ENCODE measurements around the gene TMEM233.

Gene TMEM233

DNA sequence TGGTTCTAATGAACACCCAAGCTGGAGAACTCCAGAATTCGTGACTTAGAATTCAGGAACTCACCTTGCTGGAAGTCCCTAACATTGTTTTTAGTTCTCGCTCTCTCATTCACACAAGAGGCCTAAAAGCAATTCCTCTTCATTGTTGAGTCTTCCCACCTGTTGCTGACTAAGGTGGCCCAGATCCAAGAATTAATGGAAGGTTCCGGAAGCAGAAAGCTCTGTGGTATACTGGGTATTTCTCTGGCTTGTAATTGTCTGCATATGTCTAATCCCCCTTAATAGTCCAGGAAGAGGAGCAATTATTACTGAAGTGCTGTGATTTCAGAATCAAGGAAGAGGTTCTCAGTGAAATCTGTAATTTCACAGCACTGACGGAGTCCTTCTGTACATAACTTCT, 31.4 kb downstream of the TMEM233 start:
- Histone ChIP-seq H3K79me2 (ENCODE audit: control insufficient read depth, insufficient read depth, low read length, poor library complexity) (no peaks in the 10 kb centered on the region), H3K14ac (ENCODE audit: low read length) (no peak overlapping the region)

DNA sequence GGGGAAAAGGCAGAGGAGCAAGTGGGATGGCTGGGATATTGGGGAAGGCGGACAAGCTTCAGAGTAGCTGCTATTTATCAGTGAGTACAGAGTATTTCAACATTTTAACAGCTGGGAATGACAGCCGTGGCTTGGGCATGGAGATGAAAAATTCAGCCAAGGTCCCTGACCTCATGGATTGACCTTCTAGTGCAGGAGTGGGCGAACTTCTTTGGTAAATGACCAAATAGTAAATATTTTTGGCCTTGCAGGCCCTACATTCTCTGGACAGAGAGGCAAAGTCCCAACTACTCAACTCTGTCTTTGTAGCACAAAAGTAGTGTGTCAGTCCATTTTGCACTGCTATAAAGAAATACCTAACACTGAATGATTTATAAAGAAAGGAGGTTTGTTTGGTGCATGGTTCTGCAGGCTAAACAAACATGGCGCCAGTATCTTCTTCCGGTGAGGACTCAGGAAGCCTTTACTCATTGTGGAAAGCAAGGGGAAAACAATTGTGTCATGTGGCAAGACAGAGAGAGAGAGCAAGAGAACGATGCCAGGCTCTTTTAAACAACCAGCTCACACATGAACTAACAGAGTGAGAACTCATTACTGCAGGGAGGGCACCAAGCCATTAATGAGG, 33.6 kb downstream of the TMEM233 start:
- H3K4me1 ChIP-seq (ENCODE audit: control insufficient read depth in 1 of 2, insufficient read depth in 2 of 2, low read length in 2 of 2): no peaks in the 10 kb centered on the region
- DNase-seq: no peak
- no peak overlapping the region for H3K4me3 ChIP-seq (ENCODE audit: low read depth, low read length)
- H2AK5ac ChIP-seq (ENCODE audit: low read length): no peak overlapping the region
- no peak overlapping the region for H2BK12ac ChIP-seq (ENCODE audit: low read length)
- no peak overlapping the region for H3K23ac ChIP-seq (ENCODE audit: low read length)
- H3K79me2 ChIP-seq (ENCODE audit: control insufficient read depth, insufficient read depth, low read length, poor library complexity): no peaks in the 10 kb centered on the region
- no peak overlapping the region for H2BK5ac ChIP-seq (ENCODE audit: low read depth, low read length, poor library complexity)
- no CpG with 5 or more reads among the region's 6 CpGs for WGBS (ENCODE audit: extremely low coverage, insufficient coverage, insufficient read length)
- H3K9ac ChIP-seq (ENCODE audit: low read length): no peak overlapping the region
- H3K4me2 ChIP-seq (ENCODE audit: low read length): no peak overlapping the region
- H3K27ac ChIP-seq (ENCODE audit: low read depth, low read length): no peak overlapping the region
- H4K91ac ChIP-seq (ENCODE audit: low read depth, low read length): no peak overlapping the region
- no peaks in the 10 kb centered on the region for H3K27me3 ChIP-seq (ENCODE audit: insufficient read depth, low read length)
- H3K4ac ChIP-seq (ENCODE audit: low read depth, low read length): no peak overlapping the region
- H2AFZ ChIP-seq (ENCODE audit: insufficient read depth, low read length, poor library complexity): no peak overlapping the region
- H3K9me3 ChIP-seq (ENCODE audit: insufficient read depth, low read depth, low read length): no peaks in the 10 kb centered on the region
- no peak overlapping the region for H3K18ac ChIP-seq (ENCODE audit: low read length)
- H4K12ac ChIP-seq (ENCODE audit: low read depth, low read length): no peak overlapping the region
- no peak overlapping the region for H3K14ac ChIP-seq (ENCODE audit: low read length)
- H4K8ac ChIP-seq (ENCODE audit: low read depth, low read length): no peak overlapping the region
- H3K79me1 ChIP-seq (ENCODE audit: low read length): no peaks in the 10 kb centered on the region
- H2BK120ac ChIP-seq (ENCODE audit: insufficient read depth, low read length, poor library complexity): no peak overlapping the region
- H3K36me3 ChIP-seq (ENCODE audit: control insufficient read depth in 1 of 2, insufficient read depth in 2 of 2, low read length in 2 of 2): no peaks in the 10 kb centered on the region

More for the DNA sequence above, 31.4 kb downstream of the TMEM233 start:
- no peak overlapping the region for H3K27ac ChIP-seq (ENCODE audit: low read depth, low read length)
- H3K23ac ChIP-seq (ENCODE audit: low read length): no peak overlapping the region
- H3K79me1 ChIP-seq (ENCODE audit: low read length): no peaks in the 10 kb centered on the region
- H3K9me3 ChIP-seq (ENCODE audit: insufficient read depth, low read depth, low read length): no peaks in the 10 kb centered on the region
- WGBS (ENCODE audit: extremely low coverage, insufficient coverage, insufficient read length): no CpG with 5 or more reads among the region's 4 CpGs
- no peaks in the 10 kb centered on the region for H3K4me1 ChIP-seq (ENCODE audit: control insufficient read depth in 1 of 2, insufficient read depth in 2 of 2, low read length in 2 of 2)
- DNase-seq: no peak
- H3K36me3 ChIP-seq (ENCODE audit: control insufficient read depth in 1 of 2, insufficient read depth in 2 of 2, low read length in 2 of 2): no peaks in the 10 kb centered on the region
- no peaks in the 10 kb centered on the region for H3K27me3 ChIP-seq (ENCODE audit: insufficient read depth, low read length)
- no peak overlapping the region for H3K9ac ChIP-seq (ENCODE audit: low read length)
- H4K8ac ChIP-seq (ENCODE audit: low read depth, low read length): no peak overlapping the region
- no peak overlapping the region for H2AK5ac ChIP-seq (ENCODE audit: low read length)
- no peak overlapping the region for H2AFZ ChIP-seq (ENCODE audit: insufficient read depth, low read length, poor library complexity)
- H2BK5ac ChIP-seq (ENCODE audit: low read depth, low read length, poor library complexity): no peak overlapping the region
- no peak overlapping the region for H3K4me2 ChIP-seq (ENCODE audit: low read length)
- H3K4me3 ChIP-seq (ENCODE audit: low read depth, low read length): no peak overlapping the region
- no peak overlapping the region for H2BK120ac ChIP-seq (ENCODE audit: insufficient read depth, low read length, poor library complexity)
- no peak overlapping the region for H4K12ac ChIP-seq (ENCODE audit: low read depth, low read length)
- no peak overlapping the region for H3K4ac ChIP-seq (ENCODE audit: low read depth, low read length)
- no peak overlapping the region for H2BK12ac ChIP-seq (ENCODE audit: low read length)
- H3K18ac ChIP-seq (ENCODE audit: low read length): no peak overlapping the region
- H4K91ac ChIP-seq (ENCODE audit: low read depth, low read length): no peak overlapping the region

DNA sequence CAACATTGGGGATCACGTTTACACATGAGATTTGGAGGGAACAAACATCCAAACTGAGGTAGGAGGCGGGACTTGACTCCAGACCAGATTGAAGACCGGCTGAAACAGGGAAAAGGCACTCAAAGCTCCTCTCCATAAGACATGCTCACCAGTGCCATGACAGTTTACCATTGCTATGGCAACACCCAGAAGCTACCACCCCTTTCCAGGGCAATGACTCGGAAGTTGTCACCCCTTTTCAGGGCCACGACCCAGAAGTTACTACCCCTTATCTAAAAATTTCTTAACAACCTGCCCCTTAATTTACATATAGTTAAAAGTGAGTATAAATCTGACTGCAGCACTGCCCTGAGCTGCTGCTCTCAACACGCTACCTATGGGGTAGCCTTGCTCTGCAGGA, 34.1 kb downstream of the TMEM233 start:
- no peak overlapping the region for H3K9ac ChIP-seq (ENCODE audit: low read length)
- no CpG with 5 or more reads among the region's 6 CpGs for WGBS (ENCODE audit: extremely low coverage, insufficient coverage, insufficient read length)
- H3K36me3 ChIP-seq (ENCODE audit: control insufficient read depth in 1 of 2, insufficient read depth in 2 of 2, low read length in 2 of 2): no peaks in the 10 kb centered on the region
- no peak overlapping the region for H4K8ac ChIP-seq (ENCODE audit: low read depth, low read length)
- no peak overlapping the region for H2AFZ ChIP-seq (ENCODE audit: insufficient read depth, low read length, poor library complexity)
- H3K18ac ChIP-seq (ENCODE audit: low read length): no peak overlapping the region
- H2BK120ac ChIP-seq (ENCODE audit: insufficient read depth, low read length, poor library complexity): no peak overlapping the region
- H3K4me3 ChIP-seq (ENCODE audit: low read depth, low read length): no peak overlapping the region
- no peak overlapping the region for H3K27ac ChIP-seq (ENCODE audit: low read depth, low read length)
- H2BK12ac ChIP-seq (ENCODE audit: low read length): no peak overlapping the region
- H3K23ac ChIP-seq (ENCODE audit: low read length): no peak overlapping the region
- DNase-seq: no peak
- no peak overlapping the region for H2BK5ac ChIP-seq (ENCODE audit: low read depth, low read length, poor library complexity)
- H4K91ac ChIP-seq (ENCODE audit: low read depth, low read length): no peak overlapping the region
- H3K4me2 ChIP-seq (ENCODE audit: low read length): no peak overlapping the region
- no peak overlapping the region for H4K12ac ChIP-seq (ENCODE audit: low read depth, low read length)
- H3K79me1 ChIP-seq (ENCODE audit: low read length): no peaks in the 10 kb centered on the region
- H3K14ac ChIP-seq (ENCODE audit: low read length): no peak overlapping the region
- no peak overlapping the region for H3K4ac ChIP-seq (ENCODE audit: low read depth, low read length)
- no peak overlapping the region for H2AK5ac ChIP-seq (ENCODE audit: low read length)
- no peaks in the 10 kb centered on the region for H3K27me3 ChIP-seq (ENCODE audit: insufficient read depth, low read length)
- H3K79me2 ChIP-seq (ENCODE audit: control insufficient read depth, insufficient read depth, low read length, poor library complexity): no peaks in the 10 kb centered on the region
- no peaks in the 10 kb centered on the region for H3K4me1 ChIP-seq (ENCODE audit: control insufficient read depth in 1 of 2, insufficient read depth in 2 of 2, low read length in 2 of 2)
- H3K9me3 ChIP-seq (ENCODE audit: insufficient read depth, low read depth, low read length): no peaks in the 10 kb centered on the region

DNA sequence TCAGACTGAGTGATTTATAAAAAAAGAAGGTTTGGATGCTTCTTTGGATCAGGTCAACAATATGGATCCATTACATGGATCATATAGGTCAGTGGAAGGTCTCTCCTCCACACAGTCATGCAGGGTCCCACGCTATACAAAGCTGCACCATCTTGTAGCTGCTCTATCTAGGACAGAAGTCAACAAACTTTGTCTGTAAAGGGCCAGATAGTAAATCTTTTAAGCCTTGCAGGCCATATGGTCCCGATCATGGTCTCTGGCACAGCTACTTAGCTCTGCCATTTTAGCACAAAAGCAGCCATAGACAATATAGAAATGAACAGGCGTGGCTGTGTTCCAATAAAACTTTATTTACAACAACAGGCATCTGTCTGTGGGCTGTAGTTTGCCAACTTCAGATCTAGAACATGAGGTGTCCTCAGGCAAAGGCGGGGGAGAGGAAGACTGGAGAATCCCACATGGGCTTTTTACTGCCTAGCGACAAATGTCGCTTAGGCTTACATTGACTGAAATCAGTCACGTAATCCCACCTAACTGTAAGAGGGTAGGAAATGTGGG, 36.7 kb downstream of the TMEM233 start:
- Histone ChIP-seq H3K27me3 (ENCODE audit: insufficient read depth, low read length) (no peaks in the 10 kb centered on the region), H3K79me2 (ENCODE audit: control insufficient read depth, insufficient read depth, low read length, poor library complexity) (no peaks in the 10 kb centered on the region), H3K23ac (ENCODE audit: low read length) (no peak overlapping the region), H2BK120ac (ENCODE audit: insufficient read depth, low read length, poor library complexity) (no peak overlapping the region), H3K27ac (ENCODE audit: low read depth, low read length) (no peak overlapping the region), H3K36me3 (ENCODE audit: control insufficient read depth in 1 of 2, insufficient read depth in 2 of 2, low read length in 2 of 2) (no peaks in the 10 kb centered on the region), H3K4me2 (ENCODE audit: low read length) (no peak overlapping the region), H3K4me1 (ENCODE audit: control insufficient read depth in 1 of 2, insufficient read depth in 2 of 2, low read length in 2 of 2) (no peaks in the 10 kb centered on the region), H4K91ac (ENCODE audit: low read depth, low read length) (no peak overlapping the region), H3K18ac (ENCODE audit: low read length) (no peak overlapping the region), H3K4me3 (ENCODE audit: low read depth, low read length) (no peak overlapping the region), H3K4ac (ENCODE audit: low read depth, low read length) (no peak overlapping the region), H4K12ac (ENCODE audit: low read depth, low read length) (no peak overlapping the region), H2BK5ac (ENCODE audit: low read depth, low read length, poor library complexity) (no peak overlapping the region), H4K8ac (ENCODE audit: low read depth, low read length) (no peak overlapping the region), H2BK12ac (ENCODE audit: low read length) (no peak overlapping the region), H3K79me1 (ENCODE audit: low read length) (no peaks in the 10 kb centered on the region), H2AFZ (ENCODE audit: insufficient read depth, low read length, poor library complexity) (no peak overlapping the region), H2AK5ac (ENCODE audit: low read length) (no peak overlapping the region), H3K9ac (ENCODE audit: low read length) (no peak overlapping the region), H3K14ac (ENCODE audit: low read length) (no peak overlapping the region), H3K9me3 (ENCODE audit: insufficient read depth, low read depth, low read length) (no peaks in the 10 kb centered on the region)
- WGBS (ENCODE audit: extremely low coverage, insufficient coverage, insufficient read length): no CpG with 5 or more reads among the region's 7 CpGs
- no peak for DNase-seq
